NB4 (cell line): ENCODE results near the gene ZNF831.

Experiments
- DNase-seq: peaks from one replicate; pipeline ENCODE4 v3.0.0; 2010; ENCODE audit warnings: low read depth
- H3K4me3 ChIP-seq: one replicate; pipeline ENCODE4 v1.5.1; 2011; ENCODE audit warnings: mild to moderate bottlenecking, low read depth, low read length, moderate library complexity
- CTCF ChIP-seq: IDR thresholded peaks from one replicate; pipeline ENCODE4 v1.5.1; 2012; ENCODE audit warnings: low read depth, low read length
- MAX ChIP-seq: IDR thresholded peaks from 2 replicates; pipeline ENCODE4 v1.6.1; 2011; ENCODE audit warnings: low read depth, low read length
- MYC ChIP-seq: IDR thresholded peaks from 2 replicates; pipeline ENCODE4 v1.6.1; 2011; ENCODE audit warnings: low read depth, low read length
- POLR2A ChIP-seq: IDR thresholded peaks from 2 replicates; pipeline ENCODE4 v1.6.1; 2011; ENCODE audit warnings: mild to moderate bottlenecking; ENCODE audit not compliant: insufficient read length; ENCODE audit errors: extremely low read depth

The ZNF831 gene

GRCh38 chr20:59195316-59195993, 31.8 kb downstream of the ZNF831 start:
- no peak for DNase-seq
- no peak overlapping the region for H3K4me3 ChIP-seq
- TF ChIP-seq CTCF (no peak), MAX (no peak), MYC (no peak), POLR2A (no peak)

GRCh38 chr20:59204165-59204894, 40.7 kb downstream of the ZNF831 start:
- no peak for DNase-seq
- TF ChIP-seq POLR2A (no peak), MYC (no peak), MAX (peak; percentile 29; the same call in 1 of the 2 replicates), CTCF (no peak)
- H3K4me3 ChIP-seq: no peak overlapping the region

GRCh38 chr20:59205044-59205443, 41.4 kb downstream of the ZNF831 start:
- TF ChIP-seq POLR2A (no peak), CTCF (no peak), MAX (no peak), MYC (no peak)
- DNase-seq: no peak
- no peak overlapping the region for H3K4me3 ChIP-seq

GRCh38 chr20:59207235-59207634, 43.6 kb downstream of the ZNF831 start:
- no peak for DNase-seq
- TF ChIP-seq CTCF (no peak), POLR2A (no peak)
- no peak overlapping the region for H3K4me3 ChIP-seq

- no peak overlapping the region for H3K4me3 ChIP-seq
- TF ChIP-seq POLR2A: no peak
- no peak for TF ChIP-seq MAX
- peak; percentile 83 for TF ChIP-seq CTCF
- peak; percentile 78 for DNase-seq
These were observed 44.2 kb downstream of the ZNF831 start for GRCh38 chr20:59207742-59208357.
